HAP-1 (cell line): Measurements from ENCODE around the gene RASGRF2.
"Not testable (repeated sequence)": the region's sequence is repeated elsewhere in the genome, so short reads cannot be mapped to it uniquely, and the experiment has no call there.

ENCODE experiments used
- DNase-seq, 2 experiments: peaks; one replicate each; pipeline ENCODE4 v3.0.0-alpha.2; 2016 to 2020; ENCODE audit warnings: low spot score in 2 of 2
- H3K27me3 ChIP-seq: fragments of 250-450 bp; sonication (Bioruptor Pico); 2 replicates; pipeline ENCODE4 v1.5.1; 2020; ENCODE audit warnings: low read depth, mild to moderate bottlenecking, moderate library complexity
- H3K36me3 ChIP-seq: fragments of 250-450 bp; sonication (Bioruptor Pico); replicated peaks from 2 replicates; pipeline ENCODE4 v1.5.1; 2020; ENCODE audit warnings: mild to moderate bottlenecking
- H3K4me1 ChIP-seq: fragments of 250-450 bp; sonication (Bioruptor Pico); 2 replicates; pipeline ENCODE4 v1.5.1; 2020; ENCODE audit warnings: mild to moderate bottlenecking
- H3K4me3 ChIP-seq: fragments of 250-450 bp; sonication (Bioruptor Pico); 2 replicates; pipeline ENCODE4 v1.5.1; 2020; ENCODE audit warnings: mild to moderate bottlenecking, moderate library complexity
- H3K9me3 ChIP-seq: fragments of 250-450 bp; sonication (Bioruptor Pico); 2 replicates; pipeline ENCODE4 v1.5.1; 2020; ENCODE audit warnings: mild to moderate bottlenecking, moderate library complexity
- in situ Hi-C: fragments of 300-500 bp; cut with MboI; formaldehyde crosslinking; loops from 3 replicates; pipeline ENCODE4 v1.14.3; 2020; ENCODE audit warnings: low sequenced_read_pairs, inconsistent platforms, mixed read lengths

The RASGRF2 gene

DNA sequence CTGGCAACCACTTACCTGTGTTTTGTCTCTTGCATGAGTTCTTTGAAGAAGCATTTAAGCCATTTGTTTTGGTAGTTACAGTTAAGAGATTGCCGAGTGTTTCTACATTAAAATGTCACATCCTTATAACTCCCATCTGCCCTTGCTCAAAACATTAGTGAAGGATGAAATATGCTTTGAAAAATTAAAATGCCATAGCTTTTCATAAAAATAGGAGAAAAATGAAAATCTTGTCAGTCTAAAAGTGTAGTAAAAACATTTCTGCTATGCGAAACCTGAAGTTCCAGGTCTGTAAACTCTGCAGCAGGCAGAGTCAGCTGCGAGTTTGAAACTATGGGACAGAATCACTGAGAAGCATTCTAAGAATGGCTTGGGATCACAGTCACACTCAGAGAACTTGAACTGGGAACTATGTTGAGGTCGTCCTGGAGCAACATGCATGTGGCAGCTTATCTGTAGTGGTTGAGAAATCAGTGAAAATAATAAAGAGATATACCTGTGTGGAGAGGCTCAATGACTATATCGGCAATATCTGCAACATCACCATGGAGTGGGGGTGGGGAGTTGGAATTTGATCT lies 67.4 kb downstream of the RASGRF2 start:
- no peak overlapping the region for H3K4me3 ChIP-seq
- in situ Hi-C loops, result no loop called here
- H3K9me3 ChIP-seq, result peaks cover 4% of the 10 kb centered on the region
- no peaks in the 10 kb centered on the region for H3K27me3 ChIP-seq
- DNase-seq, result no peak
- no peaks in the 10 kb centered on the region for H3K4me1 ChIP-seq
- no peaks in the 10 kb centered on the region for H3K36me3 ChIP-seq

DNA sequence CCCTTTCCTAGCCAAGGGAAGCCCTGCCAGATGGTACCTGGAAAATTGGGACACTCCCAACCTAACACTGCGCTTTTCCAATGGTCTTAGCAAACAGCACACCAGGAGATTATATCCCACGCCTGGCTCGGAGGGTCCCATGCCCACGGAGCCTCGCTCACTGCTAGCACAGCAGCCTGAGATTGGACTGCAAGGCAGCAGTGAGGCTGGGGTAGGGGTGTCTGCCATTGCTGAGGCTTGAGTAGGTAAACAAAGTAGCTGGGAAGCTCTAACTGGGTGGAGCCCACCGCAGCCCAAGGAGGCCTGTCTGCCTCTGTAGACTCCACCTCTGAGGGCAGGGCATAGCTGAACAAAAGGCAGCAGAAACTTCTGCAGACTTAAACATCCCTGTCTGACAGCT lies 68.7 kb downstream of the RASGRF2 start:
- in situ Hi-C loops, H3K4me3 ChIP-seq, H3K27me3 ChIP-seq, H3K9me3 ChIP-seq, DNase-seq, H3K36me3 ChIP-seq, H3K4me1 ChIP-seq: not testable (repeated sequence)

DNA sequence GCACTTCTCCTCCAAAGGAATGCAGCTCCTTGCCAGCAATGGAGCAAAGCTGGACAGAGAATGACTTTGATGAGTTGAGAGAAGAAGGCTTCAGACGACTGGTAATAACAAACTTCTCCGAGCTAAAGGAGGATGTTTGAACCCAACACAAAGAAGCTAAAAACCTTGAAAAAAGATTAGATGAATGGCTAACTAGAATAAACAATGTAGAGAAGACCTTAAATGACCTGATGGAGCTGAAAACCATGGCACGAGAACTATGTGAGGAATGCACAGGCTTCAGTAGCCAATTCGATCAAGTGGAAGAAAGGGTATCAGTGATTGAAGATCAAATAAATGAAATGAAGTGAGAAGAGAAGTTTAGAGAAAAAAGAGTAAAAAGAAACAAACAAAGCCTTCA lies 69.6 kb downstream of the RASGRF2 start:
- in situ Hi-C loops, DNase-seq: not testable (repeated sequence)

DNA sequence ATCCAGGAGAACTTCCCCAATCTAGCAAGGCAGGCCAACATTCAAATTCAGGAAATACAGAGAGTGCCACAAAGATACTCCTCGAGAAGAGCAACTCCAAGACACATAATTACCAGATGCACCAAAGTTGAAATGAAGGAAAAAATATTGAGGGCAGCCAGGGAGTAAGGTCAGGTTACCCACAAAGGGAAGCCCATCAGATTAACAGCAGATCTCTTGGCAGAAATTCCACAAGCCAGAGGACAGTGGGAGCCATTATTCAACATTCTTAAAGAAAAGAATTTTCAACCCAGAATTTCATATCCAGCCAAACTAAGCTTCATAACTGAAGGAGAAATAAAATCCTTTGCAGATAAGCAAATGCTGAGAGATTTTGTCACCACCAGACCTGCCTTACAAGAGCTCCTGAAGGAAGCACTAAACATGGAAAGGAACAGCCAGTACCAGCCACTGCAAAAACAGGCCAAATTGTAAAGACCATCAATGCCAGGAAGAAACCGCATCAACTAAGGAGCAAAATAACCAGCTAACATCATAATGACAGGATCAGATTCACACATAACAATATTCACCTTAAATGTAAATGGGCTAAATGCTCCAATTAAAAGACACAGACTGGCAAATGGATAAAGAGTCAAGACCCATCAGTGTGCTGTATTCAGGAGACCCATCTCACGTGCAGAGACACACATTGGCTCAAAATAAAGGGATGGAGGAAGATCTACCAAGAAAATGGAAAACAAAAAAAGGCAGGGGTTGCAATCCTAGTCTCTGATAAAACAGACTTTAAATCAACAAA lies 70.3 kb downstream of the RASGRF2 start:
- H3K4me3 ChIP-seq, H3K4me1 ChIP-seq, in situ Hi-C loops, H3K9me3 ChIP-seq, H3K27me3 ChIP-seq, H3K36me3 ChIP-seq, DNase-seq: not testable (repeated sequence)

More for the DNA sequence above, 69.6 kb downstream of the RASGRF2 start:
- H3K9me3 ChIP-seq, H3K36me3 ChIP-seq, H3K4me1 ChIP-seq, H3K27me3 ChIP-seq, H3K4me3 ChIP-seq: not testable (repeated sequence)

DNA sequence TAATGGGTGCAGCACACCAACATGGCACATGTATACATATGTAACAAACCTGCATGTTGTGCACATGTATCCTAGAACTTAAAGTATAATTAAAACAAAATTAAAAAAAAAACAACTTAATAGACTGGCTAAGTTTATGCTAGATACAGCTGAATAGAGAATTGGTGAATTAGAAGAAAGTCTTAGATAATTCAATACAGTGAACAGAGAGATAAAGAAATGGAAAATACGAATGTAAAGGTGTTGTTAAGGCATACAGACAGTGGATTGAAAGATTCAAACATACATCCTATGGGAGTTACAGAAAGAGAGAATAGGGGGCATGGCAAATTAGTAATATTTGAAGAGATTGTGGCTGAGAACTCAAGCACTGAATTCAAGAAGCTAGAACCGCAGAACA lies 75.4 kb downstream of the RASGRF2 start:
- no peak overlapping the region for H3K4me3 ChIP-seq
- in situ Hi-C loops, result no loop called here
- DNase-seq, result no peak
- no peaks in the 10 kb centered on the region for H3K36me3 ChIP-seq
- no peaks in the 10 kb centered on the region; the same call in 1 of the 2 replicates for H3K4me1 ChIP-seq
- no peaks in the 10 kb centered on the region for H3K27me3 ChIP-seq
- peaks cover 2% of the 10 kb centered on the region; the same call in 1 of the 2 replicates for H3K9me3 ChIP-seq

DNA sequence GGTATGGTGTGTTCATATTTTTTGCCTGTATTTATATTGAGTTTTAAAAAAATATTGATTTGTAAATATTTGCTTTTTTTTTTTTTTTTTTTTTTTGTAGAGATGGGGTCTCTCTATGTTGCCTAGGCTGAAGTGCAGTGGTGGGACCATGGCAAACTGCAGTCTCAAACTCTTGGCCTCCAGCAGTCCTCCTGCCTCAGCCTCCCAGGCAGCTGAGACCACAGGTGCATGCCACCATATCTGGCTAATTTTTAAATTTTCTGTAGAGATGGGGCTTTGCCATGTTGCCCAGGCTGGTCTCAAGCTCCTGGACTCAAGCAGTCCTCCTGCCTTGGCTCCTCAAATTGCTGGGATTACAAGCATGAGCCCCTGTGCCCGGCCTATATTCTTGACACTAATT lies 78.3 kb downstream of the RASGRF2 start:
- no peaks in the 10 kb centered on the region for H3K9me3 ChIP-seq
- in situ Hi-C loops, result no loop called here
- H3K27me3 ChIP-seq, result no peaks in the 10 kb centered on the region
- H3K4me3 ChIP-seq, result no peak overlapping the region
- no peaks in the 10 kb centered on the region for H3K36me3 ChIP-seq
- no peak for DNase-seq
- H3K4me1 ChIP-seq, result no peaks in the 10 kb centered on the region; the same call in 1 of the 2 replicates

DNA sequence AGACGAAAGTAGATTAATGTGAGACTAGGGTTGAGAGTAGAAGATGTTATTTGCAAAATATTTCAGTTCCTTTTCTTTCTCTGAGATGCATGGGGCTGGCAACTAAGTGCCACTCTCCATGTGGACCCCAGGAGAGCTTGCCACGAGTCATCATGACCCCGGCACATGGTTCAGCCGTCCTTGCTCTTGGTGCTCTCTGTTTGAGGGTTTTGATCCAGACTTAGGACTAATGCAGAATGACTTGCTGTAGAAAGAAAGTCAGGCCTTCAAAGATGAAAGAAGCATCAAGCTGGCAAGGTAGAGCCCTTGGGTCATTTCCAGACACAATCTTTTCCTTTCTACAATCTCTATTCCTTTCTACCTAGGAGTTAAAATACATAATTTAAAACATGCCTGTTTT lies 84.7 kb downstream of the RASGRF2 start:
- DNase-seq, result no peak
- in situ Hi-C loops, result no loop called here
- H3K4me3 ChIP-seq, result no peak overlapping the region
- no peaks in the 10 kb centered on the region for H3K4me1 ChIP-seq
- H3K27me3 ChIP-seq, result no peaks in the 10 kb centered on the region
- no peaks in the 10 kb centered on the region for H3K9me3 ChIP-seq
- no peaks in the 10 kb centered on the region for H3K36me3 ChIP-seq

DNA sequence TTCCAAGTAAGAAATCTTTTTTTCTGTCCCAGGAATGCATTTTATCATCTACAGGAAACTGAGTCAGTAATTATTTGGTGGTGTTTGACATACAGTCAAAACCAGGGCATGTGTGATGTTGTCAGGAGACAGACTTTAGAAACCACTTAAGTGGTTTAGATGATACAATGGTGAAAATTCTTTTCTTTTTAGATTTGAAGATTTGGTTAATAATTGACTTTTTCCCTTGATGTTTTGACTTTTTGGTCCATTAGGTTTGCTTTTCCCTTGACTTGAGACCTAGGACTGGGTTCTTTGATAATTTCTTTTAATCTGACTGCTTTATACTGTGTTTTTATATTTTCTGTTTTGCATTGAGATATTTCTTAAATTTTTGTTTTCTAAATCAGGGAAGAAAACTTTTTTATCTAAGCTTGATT lies 85.2 kb downstream of the RASGRF2 start:
- in situ Hi-C loops, result no loop called here
- H3K4me3 ChIP-seq, result no peak overlapping the region
- no peaks in the 10 kb centered on the region for H3K4me1 ChIP-seq
- no peak for DNase-seq
- H3K36me3 ChIP-seq, result no peaks in the 10 kb centered on the region
- H3K9me3 ChIP-seq, result no peaks in the 10 kb centered on the region
- no peaks in the 10 kb centered on the region for H3K27me3 ChIP-seq

DNA sequence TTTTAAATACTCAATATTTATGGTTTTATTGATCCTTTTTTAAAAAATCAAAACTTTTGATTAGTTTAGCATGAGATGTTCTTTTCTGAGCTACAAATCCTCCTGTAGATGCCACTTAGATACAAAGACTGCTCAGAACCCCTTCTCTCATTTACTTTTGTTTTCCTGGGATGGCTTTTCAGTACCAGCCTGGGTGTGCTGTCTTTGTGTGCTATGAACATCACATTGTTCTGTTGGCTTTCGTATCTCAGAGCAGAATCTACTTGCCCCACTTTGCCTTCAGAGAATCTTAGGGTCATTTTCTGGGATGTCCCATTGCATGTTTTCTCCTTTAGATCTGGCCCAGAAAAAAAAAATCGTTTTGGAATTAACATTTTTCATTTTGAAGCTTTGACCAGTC lies 85.9 kb downstream of the RASGRF2 start:
- no peak for DNase-seq
- no peaks in the 10 kb centered on the region for H3K9me3 ChIP-seq

DNA sequence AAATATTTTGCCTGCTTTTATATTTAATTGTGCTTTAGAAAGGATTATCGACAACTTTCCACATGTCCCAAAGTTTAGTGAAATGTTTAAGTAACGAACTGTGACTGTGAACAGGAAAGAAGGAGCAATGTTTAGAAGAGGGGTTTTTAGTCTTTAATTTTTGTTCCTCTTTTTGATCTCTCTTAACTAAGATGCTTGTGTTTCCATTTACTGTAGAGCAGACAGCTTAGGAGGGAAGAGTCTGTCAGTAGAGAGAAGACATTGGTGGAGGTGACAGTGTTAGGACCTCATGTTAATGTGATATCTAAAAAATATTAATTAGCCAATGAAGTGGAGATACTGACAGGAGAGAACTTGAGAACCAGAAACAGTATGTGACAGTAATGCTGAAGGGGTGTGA lies 92.2 kb downstream of the RASGRF2 start:
- Histone ChIP-seq H3K9me3 (no peaks in the 10 kb centered on the region), H3K36me3 (no peaks in the 10 kb centered on the region)
- no peak for DNase-seq

More for the DNA sequence above, 85.9 kb downstream of the RASGRF2 start:
- Histone ChIP-seq H3K4me3 (no peak overlapping the region), H3K36me3 (no peaks in the 10 kb centered on the region), H3K27me3 (no peaks in the 10 kb centered on the region), H3K4me1 (no peaks in the 10 kb centered on the region)
- in situ Hi-C loops, result no loop called here

DNA sequence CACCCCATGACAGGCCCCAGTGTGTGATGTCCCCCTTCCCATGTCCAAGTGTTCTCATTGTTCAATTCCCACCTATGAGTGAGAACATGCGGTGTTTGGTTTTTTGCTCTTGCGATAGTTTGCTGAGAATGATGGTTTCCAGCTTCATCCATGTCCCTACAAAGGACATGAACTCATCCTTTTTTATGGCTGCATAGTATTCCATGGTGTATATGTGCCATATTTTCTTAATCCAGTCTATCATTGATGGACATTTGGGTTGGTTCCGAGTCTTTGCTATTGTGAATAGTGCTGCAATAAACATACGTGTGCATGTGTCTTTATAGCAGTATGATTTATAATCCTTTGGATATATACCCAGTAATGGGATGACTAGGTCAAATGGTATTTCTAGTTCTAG lies 93.1 kb downstream of the RASGRF2 start:
- DNase-seq, H3K4me3 ChIP-seq, H3K9me3 ChIP-seq, in situ Hi-C loops, H3K36me3 ChIP-seq, H3K4me1 ChIP-seq, H3K27me3 ChIP-seq: not testable (repeated sequence)

More for the DNA sequence above, 92.2 kb downstream of the RASGRF2 start:
- Histone ChIP-seq H3K27me3 (no peaks in the 10 kb centered on the region), H3K4me1 (no peaks in the 10 kb centered on the region), H3K4me3 (no peak overlapping the region)
- in situ Hi-C loops, result no loop called here

DNA sequence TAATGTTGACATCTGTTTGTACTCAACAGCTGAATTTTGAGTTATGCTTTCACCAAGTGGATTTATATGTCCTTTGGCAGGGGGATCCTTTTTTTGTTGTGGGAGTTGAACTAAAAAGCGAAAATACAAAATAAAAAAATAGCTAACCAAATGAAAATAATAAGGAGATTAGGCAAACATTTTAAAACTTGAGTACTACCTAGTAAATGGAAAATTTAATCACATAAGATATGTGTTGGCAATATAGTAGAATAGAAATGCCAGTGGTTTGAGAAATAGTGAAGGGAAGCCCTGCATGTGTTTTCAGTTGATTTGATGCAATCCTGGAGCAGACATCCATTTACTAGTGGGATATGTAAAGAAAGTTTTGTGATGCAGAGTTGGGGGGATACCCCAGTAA lies 98.0 kb downstream of the RASGRF2 start:
- Histone ChIP-seq H3K36me3 (no peaks in the 10 kb centered on the region), H3K9me3 (no peaks in the 10 kb centered on the region), H3K4me1 (no peaks in the 10 kb centered on the region), H3K27me3 (no peaks in the 10 kb centered on the region), H3K4me3 (no peak overlapping the region)
- in situ Hi-C loops, result no loop called here
- DNase-seq, result no peak

DNA sequence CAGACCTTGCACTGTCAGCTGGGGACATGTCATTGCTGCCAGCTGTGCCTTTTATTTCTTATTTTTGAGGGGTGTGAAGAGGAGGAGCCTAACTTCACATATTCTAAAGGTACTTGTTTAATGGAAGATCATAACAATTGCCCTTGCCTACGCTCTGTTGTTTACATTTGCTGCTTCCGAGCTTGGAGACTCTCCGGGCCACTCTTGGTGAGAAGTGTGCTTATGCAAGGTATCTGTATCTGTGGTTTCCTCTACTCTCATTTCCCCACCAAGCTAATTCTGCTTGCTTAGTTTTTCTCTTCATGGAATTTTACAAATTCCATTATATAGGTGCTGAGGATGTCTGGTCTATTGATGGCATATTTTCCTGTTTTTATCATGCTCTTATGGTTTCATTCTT lies 105.3 kb downstream of the RASGRF2 start:
- no peaks in the 10 kb centered on the region for H3K36me3 ChIP-seq
- no peaks in the 10 kb centered on the region for H3K4me1 ChIP-seq
- no peak overlapping the region for H3K4me3 ChIP-seq
- no peak for DNase-seq
- in situ Hi-C loops, result no loop called here
- no peaks in the 10 kb centered on the region for H3K27me3 ChIP-seq
- H3K9me3 ChIP-seq, result no peaks in the 10 kb centered on the region

DNA sequence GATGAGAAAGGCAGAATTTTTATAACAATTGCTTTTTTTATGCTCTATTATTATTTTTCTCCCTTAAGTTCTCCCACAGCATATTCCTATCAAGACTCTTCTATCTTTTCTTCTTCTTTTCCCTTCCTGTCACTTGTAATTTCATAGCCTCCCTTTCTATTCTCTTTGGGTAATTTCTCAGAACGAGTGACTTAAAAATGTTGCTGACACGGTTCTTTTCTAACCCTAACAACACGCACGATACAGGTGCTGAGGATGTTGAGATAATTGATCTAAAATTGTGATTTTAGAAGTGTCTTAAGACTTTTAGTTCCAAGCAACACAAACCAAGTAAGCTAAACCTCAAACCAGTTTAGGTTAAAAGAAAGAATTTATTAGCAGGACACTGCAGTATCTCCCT lies 105.9 kb downstream of the RASGRF2 start:
- in situ Hi-C loops, result no loop called here

More for the DNA sequence above, 105.9 kb downstream of the RASGRF2 start:
- H3K27me3 ChIP-seq, result no peaks in the 10 kb centered on the region
- H3K4me1 ChIP-seq, result no peaks in the 10 kb centered on the region
- DNase-seq, result no peak
- H3K9me3 ChIP-seq, result no peaks in the 10 kb centered on the region
- H3K4me3 ChIP-seq, result no peak overlapping the region
- no peaks in the 10 kb centered on the region for H3K36me3 ChIP-seq
